ENCODE data around the gene TMEM240.
"Not testable (repeated sequence)": the region's sequence is repeated elsewhere in the genome, so short reads cannot be mapped to it uniquely, and the experiment has no call there.

The TMEM240 gene

DNA sequence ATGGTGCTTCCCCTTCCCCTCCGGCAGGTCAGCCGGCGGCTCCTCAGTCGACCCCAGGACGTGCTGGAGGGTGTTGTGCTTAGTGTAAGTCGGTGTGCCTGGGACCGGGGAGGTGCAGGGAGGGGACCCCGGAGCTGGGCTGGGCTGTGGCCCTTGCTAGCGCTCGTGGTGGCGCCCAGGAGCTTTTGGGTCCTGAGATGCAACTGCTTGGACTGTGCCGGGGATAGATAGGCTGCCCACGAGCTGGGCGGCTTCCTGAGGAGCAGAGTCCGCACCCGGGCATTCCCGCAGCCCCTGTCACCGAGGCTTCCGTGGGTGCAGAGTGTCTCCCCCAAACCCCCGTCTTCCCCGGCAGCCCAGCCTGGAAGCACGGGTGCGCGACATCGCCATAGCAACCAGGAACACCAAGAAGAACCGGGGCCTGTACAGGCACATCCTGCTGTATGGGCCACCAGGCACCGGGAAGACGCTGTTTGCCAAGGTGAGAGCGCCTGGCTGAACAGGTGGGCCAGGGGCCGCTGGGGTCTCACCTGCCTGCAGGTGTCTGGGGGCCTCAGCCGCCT lies 54.6 kb downstream of the TMEM240 start:
- H3K36me3 ChIP-seq (ENCODE audit: control insufficient read depth, insufficient read depth, low read length): peaks cover 15% of the 10 kb centered on the region
- H3K27ac ChIP-seq (ENCODE audit: low read depth, low read length): not testable (repeated sequence)

DNA sequence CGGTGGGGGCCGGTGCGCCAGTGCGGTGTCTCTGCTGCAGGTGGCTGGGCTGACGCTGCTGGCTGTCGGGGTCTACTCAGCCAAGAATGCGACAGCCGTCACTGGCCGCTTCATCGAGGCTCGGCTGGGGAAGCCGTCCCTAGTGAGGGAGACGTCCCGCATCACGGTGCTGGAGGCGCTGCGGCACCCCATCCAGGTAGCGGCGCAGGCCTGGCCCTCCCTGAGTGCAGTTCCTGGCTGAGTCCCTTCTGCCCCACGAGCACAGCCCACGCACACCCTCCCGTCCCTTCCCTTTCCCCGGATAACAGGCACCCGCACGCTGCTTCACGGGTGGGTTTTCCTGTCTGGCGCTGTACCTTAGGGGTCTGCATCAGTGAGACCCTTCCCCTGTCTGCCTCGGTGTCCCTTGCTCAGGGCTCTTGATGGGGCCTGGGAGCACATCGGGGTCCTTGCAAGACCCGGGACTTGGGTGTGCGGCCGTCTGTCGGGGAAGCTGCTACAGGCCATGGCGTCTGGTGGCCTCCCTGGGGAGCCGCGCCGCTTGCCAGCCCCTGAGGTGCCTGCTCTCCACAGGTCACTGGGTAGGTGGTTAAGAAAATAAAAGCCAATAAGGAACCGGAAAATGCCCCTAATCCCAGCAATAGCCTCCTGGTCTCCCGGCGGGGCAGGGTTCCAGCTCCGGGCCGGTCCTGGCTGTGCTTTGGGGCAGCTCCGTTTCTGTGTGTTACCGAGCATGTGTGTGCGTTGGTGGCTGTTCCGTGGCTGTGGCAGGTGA lies 55.3 kb downstream of the TMEM240 start:
- not testable (repeated sequence) for H3K27ac ChIP-seq (ENCODE audit: low read depth, low read length); H3K4me3 ChIP-seq (ENCODE audit: low read length); H3K4me1 ChIP-seq (ENCODE audit: control insufficient read depth, insufficient read depth, low read length); H3K27me3 ChIP-seq (ENCODE audit: control insufficient read depth, insufficient read depth, low read length); H3K9ac ChIP-seq (ENCODE audit: low read length)
- peaks cover 14% of the 10 kb centered on the region for H3K36me3 ChIP-seq (ENCODE audit: control insufficient read depth, insufficient read depth, low read length)

More for the DNA sequence above, 54.6 kb downstream of the TMEM240 start:
- H3K4me3 ChIP-seq (ENCODE audit: low read length); H3K9ac ChIP-seq (ENCODE audit: low read length); H3K4me1 ChIP-seq (ENCODE audit: control insufficient read depth, insufficient read depth, low read length); H3K27me3 ChIP-seq (ENCODE audit: control insufficient read depth, insufficient read depth, low read length): not testable (repeated sequence)

Data from rectal smooth muscle tissue (tissue), 1 donor.